Stimulated activated CD4-positive, alpha-beta T cell treated with anti-CD3 and anti-CD28 coated beads, TNF-alpha, amount 100 ng/mL, for 4 hours (primary cell): Measurements from ENCODE around the gene FXYD5.
"Not testable (repeated sequence)": the region's sequence is repeated elsewhere in the genome, so short reads cannot be mapped to it uniquely, and the experiment has no call there.

Experiments
- DNase-seq, 3 experiments: peaks; one replicate each; pipeline ENCODE4 v3.0.0-alpha.2; 2020; ENCODE audit warnings: low read depth in 3 of 3

Gene FXYD5

DNA sequence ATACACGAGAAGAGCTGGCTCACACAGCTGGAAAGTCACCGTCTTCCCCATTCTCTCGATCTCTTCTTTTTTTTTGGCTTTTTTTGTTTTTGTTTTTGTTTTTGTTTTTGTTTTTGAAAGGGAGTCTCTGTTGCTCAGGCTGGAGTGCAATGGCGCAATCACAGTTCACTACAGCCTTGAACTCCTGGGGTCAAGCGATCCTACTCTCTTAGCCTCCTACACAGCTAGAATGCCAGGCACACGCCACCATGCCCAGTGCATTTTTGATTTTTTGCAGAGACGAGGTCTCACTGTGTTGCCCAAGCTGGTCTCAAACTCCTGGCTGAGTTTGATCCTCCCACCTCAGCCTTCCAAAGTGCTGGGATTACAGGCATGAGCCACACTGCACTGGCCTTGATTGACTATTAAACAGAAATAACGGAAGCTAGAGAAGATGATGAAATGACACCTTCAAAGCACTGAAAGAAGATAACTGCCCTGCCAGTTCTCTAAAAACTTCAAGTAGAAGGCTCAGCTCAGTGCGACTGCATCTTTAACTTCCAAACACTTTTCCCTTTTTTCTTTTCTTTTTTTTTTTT lies 34.9 kb upstream of the FXYD5 start:
- no peak for DNase-seq

DNA sequence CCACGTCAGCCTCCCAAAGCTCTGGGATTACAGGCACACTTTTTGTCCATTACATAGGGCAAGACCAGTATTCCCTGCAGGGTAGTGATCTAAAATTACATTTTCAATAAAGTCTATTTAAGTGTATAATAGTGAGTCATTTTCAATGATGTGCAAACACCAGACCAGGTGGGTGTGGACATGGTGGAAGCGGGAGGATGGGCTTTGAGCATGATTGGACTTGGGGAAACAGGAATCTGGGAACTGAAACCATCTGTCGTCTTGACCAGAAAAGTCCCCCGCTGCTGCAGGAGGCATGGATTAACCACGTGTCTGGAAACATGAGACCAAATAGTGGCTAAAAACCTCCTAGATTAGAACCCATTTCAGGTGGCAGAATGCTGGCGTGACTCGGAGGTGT lies 34.0 kb upstream of the FXYD5 start:
- no peak for DNase-seq

DNA sequence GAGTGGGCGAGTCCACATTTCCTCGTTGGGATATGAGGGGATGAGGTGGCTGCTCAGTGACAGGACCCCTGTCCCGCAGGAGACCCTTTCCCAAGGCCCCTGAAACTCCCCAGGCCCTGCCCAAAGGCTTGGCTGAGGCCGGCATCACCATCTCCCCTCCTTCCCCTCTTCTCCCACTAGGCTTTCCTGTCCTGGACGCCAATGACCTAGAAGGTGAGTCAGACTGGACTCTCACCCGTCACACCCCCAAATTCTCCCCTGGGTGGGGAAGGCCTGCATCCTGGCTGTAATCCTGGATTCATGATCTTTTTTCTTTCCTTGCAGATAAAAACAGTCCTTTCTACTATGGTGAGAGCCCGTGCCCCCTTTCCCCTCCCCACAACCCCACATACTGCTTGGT lies 33.6 kb upstream of the FXYD5 start:
- no peak for DNase-seq

DNA sequence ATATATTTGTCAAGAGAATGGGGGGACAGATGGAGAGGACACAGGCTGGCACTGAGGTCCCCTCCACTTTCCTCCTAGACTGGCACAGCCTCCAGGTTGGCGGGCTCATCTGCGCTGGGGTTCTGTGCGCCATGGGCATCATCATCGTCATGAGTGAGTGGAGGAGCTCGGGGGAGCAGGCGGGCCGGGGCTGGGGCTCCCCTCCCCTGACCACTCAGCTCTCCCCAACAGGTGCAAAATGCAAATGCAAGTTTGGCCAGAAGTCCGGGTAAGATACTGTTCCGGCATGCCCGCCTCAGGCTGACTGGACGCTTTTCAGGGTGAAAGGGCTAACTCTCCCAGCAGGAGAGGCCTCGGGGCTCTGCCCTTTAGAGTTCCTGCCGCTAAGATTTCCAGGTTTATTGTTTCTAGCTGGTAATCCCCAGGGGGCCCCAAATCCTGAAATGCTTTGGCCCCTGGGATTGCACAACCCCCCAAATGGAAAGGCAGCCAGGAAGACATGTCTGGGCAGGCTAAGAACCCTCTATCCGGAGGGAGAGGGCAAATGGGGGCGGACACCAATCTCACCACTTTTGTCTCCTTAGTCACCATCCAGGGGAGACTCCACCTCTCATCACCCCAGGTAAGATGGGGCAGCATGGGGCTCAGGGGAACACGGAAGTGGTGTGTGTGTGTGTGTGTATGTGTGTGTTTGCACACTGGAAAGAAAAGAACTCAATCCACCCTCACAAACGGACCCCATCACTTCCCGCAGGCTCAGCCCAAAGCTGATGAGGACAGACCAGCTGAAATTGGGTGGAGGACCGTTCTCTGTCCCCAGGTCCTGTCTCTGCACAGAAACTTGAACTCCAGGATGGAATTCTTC lies 31.6 kb upstream of the FXYD5 start:
- DNase-seq = no peak

DNA sequence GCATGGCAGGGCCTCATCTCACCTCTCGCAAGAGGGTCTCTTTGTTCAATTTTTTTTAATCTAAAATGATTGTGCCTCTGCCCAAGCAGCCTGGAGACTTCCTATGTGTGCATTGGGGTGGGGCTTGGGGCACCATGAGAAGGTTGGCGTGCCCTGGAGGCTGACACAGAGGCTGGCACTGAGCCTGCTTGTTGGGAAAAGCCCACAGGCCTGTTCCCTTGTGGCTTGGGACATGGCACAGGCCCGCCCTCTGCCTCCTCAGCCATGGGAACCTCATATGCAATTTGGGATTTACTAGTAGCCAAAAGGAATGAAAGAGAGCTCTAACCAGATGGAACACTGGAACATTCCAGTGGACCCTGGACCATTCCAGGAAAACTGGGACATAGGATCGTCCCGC lies 31.0 kb upstream of the FXYD5 start:
- DNase-seq = no peak

DNA sequence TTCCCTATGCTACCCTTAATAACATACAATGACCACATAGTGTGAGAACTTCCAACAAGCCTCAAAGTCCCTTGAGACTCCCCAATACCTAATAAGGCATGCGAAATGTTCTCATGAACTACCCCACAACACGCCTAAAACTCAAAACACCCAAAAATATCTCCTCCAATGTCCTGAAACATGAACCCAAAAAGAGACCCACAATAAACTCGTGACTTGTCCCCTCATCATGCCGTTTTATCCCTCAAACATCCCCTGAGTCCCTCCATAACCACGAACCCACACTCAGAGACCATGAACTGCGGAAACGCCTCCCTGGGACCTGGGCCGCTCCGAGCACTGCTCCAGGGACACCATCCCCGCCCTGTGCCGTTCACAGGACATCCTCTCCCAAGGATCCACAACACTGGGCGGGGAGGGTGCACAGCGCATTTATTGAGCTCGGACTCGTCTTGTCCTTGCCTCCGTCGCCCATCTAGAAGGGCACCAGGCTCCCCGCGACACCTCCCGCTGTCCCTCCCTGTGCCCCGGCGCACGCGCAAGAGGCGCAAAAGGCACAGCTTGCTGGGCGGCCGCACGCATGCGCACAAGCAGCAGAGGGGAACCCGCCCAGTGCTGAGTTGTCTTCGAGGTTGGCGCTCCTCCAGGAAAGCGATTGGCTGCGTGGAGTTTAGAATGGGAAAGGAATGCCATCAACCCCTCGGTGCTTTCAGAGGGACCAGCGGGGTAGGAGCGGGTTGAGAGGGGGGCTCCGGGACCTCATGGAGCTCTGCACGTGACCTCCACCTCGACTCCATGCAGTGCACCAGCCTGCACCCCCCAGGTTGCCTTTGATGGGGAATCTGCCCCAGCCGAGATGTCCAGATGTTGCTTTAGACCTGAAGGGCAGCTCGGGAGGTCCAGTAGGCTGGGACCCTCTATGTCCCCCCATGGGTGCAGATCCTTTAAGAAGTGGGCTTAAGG lies 30.2 kb upstream of the FXYD5 start:
- peak; percentile 75 to 79 (median 77) for DNase-seq

DNA sequence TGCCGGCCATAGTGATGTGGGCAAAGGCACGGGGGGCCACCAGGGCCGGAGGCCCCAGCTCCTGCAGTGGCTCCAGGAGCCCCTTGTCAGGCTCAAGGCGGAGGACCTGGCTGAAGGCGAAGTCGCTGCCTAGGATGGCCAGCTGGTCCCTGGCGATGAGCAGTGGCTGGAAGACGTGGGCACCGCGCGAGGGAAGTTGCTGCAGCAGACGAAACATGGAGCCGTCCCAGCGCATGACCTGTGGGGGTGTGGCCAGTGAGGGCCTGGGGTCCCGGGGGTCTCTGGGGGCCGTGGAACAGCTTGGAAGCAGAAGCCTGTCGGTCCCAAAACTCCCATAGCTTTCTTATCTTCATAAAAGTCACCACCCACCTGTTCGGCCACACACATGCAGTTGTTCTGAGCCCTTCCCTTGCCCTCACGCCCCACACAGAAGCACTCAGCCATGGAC lies 29.2 kb upstream of the FXYD5 start:
- DNase-seq = no peak

DNA sequence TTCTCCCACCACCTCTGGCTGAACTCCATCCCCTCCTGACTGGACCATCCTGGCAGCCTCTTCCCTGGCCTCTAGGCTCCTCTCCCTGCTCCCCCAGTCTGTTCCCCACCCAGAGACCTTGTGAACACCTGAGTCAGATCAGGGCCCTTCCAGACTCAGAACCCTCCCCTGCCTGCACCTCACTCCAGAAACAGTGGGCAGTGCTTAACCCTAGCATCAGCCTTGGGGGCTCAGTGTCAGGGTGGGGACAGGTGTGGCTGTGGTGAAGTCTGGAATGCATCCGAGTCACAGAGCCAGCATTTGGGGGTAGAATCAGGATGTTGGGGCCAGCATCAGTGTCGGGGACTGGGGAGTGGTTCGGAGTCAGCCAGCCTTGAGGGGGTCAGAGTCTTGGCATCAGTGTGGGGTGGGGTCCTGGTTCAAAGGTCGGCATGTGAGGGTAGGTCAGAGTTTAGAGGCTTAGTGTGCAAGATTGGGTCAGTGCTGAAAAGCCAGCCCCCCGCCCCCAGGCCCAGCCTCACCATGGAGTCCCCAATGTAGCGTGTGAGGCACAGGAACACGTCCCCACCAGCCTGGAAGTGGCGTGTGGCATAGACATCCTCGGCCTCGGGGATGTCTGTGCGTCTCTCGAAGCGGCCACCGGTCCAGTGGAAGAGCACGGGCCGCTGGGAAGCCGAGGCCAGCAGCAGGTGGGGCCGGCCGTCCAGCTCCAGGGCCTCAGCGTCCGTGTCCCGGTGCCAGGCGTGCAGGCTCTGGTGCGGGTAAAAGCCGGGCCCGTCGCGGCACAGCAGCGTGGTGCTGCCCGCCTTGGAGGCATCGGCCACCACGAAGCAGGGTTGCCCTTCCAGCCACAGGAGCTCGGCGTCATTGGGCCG lies 28.5 kb upstream of the FXYD5 start:
- no peak for DNase-seq

DNA sequence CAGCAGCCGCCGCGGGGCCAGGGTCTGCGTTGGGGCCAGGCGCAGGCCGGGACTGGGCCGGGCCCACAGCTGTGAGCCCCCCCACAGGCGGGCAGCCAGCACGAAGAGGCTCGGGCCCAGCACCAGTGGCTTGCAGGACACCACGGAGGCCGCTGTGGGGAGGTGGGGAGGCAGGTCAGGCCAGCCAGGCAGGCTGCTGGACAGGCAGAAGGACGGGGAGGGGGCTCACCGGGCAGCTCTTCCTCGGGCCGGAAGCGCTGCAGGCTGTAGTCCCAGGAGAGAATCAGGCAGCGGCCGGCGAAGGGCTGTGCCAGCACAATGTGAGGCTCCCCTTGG lies 27.9 kb upstream of the FXYD5 start:
- no peak for DNase-seq

DNA sequence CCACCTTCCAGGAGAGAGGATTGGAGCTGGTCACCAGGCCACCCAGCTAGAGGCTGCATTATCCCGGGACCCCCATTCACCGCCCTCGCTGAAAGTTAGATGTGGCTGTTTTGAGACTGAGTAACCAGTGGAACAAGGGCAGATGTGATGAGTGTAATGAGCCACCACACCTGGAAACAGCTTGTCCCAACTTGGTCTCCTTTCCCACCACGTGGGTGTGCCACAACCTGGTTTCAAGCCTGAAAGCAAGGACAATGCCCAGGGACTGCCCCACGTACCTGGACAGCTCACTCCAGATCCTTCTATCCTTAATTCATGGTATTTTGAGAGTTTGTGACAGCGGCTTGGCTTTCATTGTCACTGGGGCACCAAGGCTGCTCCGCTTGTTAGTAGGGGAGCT lies 26.7 kb upstream of the FXYD5 start:
- DNase-seq = no peak

DNA sequence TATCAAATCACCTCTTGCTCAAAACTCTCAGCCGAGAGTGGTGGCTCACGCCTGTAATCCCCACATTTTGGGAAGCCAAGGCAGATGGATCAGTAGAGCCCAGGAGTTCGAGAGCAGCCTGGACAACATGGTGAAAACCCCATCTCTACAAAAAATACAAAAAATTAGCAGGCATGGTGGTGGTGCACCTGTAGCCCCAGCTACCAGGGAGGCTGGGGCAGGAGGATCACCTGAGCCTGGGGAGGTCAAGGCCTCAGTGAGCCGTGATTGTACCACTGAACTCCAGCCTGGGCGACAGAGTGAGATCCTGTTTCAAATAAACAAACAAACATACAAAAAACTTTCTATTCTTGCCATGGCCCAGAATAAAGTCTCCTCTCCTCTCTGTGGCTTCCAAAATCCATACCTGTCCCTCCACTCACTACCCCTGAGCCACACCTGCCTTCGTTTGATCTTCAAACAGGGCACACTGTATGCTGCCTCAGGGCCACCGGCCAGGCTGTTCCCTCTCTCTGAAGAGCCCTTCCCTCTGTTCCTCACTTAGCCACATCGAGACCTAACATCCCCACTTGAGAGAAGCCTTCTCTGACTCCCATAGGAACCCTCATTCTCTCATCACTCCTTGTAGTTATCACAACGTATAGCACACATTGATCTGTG lies 26.0 kb upstream of the FXYD5 start:
- DNase-seq = no peak

DNA sequence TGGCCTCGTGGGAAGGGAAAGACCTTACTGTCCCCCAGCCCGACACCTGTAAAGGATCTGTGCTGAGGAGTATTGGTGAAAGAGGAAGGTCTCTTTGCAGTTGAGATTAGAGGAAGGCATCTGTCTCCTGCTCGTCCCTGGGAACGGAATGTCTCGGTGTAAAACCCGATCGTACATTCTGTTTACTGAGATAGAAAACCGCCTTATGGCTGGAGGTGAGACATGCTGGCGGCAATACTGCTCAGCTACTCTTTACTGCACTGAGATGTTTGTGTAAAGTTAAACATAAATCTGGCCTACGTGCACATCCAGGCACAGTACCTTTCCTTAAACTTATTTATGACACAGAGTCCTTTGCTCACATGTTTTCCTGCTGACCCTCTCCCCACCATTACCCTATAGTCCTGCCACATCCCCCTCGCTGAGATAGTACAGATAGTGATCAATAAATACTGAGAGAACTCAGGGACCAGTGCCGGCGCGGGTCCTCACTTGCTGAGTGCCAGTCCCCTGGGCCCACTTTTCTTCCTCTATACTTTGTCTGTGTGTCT lies 24.7 kb upstream of the FXYD5 start:
- not testable (repeated sequence) for DNase-seq

DNA sequence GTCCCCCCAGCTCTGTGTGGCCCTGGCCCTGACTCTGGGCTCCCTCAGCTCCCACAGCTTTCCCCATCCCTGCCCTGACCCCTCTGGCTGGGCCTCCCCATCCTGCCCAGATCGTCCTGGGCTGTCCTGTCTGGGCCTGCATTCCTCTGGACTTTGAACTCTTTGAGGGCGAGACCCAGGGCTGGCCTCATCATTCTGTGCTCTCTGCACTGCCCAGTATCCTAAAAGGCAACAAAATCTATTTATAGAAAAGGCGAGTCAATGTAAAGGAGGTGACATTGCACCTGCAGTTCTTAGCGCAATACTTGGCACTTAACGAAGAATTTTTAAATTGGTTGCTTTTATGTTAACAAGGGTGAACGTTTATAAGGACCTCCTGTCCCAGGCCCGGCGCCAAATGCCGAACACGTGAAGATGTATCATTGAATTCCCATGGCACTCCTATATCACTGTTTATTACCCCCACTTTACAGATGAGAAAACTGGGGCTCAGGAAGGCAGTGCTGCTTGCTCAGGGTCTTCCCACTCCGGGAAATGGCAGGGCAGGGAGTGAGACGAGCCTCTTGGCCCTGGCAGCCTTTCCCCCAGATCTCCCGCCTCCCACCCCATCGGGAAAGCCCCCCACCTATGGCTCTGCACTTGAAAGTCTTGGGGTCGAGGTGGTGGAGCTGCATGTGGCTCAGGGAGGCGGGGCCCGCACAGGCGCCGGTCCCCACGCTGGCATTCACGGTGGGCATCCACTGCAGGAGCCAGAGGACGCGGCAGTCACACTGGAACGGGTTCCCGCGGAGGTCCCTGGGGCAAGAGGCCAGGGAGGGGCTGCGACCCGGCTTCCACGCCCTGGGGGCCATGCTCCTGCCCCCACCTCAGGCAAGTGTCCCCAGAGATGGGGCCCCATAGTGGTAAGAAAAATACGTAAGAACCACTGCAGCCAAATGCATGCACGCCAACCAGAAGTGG lies 23.5 kb upstream of the FXYD5 start:
- no peak for DNase-seq

DNA sequence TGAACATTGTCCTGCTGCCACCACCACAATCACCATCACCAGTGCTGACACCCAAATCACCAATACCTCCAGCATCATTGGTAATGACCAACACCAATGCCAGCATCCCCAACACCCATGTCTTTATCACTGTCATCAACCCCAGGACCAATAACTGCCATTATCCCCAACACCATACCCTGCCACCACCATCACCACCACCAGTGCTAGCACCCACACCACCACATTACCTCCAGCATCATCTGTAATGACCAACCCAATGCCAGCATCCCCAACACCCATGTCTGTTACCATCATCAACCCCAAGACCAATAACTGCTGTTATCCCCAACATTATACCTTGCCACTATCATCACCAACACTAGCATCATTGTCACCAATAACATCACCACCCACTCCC lies 22.3 kb upstream of the FXYD5 start:
- DNase-seq = no peak

DNA sequence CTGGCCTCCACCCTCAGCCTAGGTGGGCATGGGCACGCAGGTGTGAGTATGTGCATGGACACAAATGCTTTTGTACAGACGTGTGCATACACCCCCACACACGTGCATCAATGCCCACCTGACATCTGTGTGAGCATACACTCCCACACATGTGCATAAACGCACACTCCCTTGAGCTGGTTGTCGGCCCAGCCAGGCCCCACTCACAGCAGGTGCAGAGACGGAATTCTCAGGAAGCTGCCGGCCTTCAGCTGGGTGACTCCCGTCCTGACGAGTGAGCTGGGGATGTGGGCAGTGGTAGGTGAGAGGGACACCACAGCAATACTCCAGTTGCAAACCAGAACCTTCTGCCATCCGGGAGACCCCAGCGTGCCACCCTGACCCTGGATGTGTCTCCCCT lies 20.7 kb upstream of the FXYD5 start:
- DNase-seq = no peak

DNA sequence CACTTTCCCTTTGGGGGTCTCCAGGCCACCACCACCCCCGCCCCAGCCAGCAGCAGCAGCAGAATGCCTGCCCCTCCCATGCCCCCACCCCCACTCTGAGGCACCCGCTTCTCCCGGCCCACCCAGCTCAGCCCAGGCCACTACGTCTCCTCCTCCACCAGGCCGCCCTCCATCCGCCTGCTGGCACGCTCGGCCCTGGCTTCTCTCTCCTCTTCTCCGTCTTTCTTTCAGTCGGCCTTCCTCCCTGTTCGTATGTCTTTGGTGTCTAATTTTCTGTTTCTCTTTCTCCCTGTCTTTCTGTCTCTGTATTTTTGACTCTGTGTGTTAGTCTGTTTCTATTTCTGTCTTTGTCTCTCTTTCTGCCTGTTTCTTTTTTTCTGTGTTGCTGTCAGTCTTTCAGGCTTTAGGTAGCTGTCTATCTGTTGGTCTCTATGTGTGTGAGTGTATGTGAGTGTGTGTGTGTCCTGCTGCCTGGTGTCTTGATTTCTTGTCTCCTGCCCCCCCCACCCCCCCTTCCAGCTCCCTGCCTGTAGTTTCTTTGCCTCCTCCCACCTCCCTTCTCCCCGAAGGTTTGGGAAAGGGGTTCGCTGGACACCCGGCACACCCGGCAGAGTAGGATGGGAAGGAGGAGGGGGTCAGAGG lies 19.8 kb upstream of the FXYD5 start, which contains the start of gene LGI4:
Gene LGI4, minus strand, starts transcription at position 459 of the 642 bp plus-strand sequence. Its CDS starts 379 bp downstream, at position 80.
- no peak for DNase-seq

DNA sequence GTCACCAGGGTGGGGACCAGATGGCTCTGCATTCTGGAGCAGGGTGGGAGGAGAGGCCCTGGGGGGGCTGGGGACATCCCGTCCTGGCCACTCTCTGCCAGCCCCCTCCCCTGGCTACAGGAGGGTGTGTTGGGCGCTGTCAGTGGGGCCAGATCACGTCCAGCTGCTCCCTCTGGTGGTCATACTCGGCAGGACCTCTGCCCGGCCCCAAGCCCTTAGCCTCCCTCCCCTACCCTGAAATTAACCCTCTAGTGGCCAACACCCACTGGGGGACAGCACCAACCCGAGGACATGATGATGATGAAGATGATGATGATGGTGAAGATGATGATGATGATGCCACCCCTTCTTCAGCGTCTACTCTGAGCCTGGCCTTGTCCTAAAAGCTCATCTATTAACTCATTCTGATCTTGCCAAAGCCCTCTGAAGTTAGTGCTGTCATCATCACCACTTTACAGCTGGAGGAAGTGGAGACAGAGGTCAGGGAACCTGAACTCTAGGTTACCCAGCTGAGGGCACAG lies 19.1 kb upstream of the FXYD5 start:
- peak in 1 of 3 experiments; percentile 38 for DNase-seq

DNA sequence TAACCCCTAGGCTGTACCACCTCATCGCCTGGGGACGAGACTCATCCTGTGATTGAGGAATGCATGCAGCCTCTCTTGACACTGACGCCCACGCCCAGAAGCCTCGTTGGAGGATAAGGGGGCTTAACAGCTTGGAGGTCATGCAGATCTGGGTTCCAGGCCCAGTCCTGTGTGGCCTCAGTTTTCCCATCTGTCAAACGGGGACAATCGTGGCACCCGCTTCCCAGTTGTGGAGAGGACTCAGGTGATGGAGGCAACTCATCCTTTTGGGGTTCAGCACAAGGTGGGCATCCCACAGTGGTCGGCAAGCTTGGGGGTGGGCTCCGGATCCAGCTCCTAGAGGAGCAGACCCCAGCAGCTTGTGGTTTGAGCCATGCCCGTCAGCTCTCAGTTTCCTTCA lies 18.3 kb upstream of the FXYD5 start:
- DNase-seq = no peak
